Stimulated activated CD8-positive, alpha-beta memory T cell treated with anti-CD3 and anti-CD28 coated beads, Interleukin-15, amount 100 ng/mL, for 24 hours (primary cell): ENCODE results near the gene PIP4K2C.
"Not testable (repeated sequence)": the region's sequence is repeated elsewhere in the genome, so short reads cannot be mapped to it uniquely, and the experiment has no call there.

ENCODE experiments used
- DNase-seq: peaks from one replicate; pipeline ENCODE4 v3.0.0-alpha.2; 2020; ENCODE audit warnings: low read depth

PIP4K2C gene

DNA sequence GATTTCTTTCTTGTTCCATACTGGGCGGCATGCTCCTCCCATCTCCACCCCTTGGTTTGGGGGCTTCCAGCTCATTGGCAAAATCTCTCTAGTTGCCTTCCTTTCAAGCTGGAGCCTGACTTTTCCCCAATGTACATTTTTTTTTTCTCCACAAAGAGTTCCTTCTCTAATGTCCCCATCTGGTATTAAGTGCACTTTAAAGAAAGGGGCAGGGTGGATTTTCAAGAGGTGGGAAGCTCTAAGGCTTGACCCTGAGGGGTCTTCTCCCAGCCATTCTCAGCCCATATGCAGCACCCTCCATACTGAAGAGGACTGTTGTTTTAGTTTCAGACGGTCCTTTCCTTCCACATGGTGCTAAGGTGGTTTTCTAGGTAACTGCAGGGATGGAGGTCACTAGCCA is 5.8 kb upstream of the PIP4K2C start:
- no peak for DNase-seq

DNA sequence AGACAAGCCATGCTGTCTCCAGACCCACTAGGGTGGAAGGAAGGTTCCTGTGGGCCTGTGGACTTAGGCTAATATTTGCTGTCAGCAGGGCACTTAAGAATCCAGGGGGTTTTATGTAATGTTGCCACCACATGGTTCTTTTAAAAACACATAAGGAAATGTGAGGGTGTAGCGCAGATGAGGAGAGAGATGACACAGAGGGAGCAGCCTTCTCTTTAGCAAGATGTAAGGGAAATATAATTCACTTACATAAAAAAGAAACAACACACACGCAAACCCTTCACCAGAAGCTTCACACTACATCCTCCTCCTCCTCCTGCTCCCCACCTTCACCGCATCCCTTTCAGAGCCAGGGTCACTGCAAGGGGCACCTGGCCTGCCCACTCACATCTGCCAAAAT is 4.9 kb upstream of the PIP4K2C start:
- DNase-seq: no peak

DNA sequence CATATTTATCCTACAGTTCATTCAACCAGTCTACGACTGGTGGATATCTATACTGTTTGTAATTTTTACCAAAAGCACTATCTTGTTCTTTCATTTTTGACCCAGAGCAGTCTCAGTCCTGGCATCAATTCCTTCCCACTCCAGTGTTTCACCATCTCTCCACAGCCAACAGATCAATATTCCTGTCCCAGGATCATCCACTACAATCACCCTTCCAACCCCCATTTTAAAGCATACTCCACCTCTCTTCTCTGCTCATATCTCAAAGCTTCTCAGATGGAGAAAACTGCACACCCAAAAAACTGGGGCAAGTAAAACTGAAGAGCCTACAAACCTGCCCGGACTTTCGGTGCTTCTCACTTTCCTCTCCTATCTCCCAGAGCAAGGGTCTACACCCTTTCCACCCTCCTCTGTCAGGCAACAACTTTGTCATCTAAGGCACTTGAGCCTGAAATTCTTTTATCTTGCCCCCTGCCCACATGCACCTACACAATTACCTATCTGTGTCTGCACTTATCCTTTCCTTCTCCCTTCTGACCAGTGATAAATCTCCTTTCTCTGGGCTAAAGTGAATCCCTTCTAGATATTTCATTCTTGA is 4.1 kb upstream of the PIP4K2C start:
- no peak for DNase-seq

DNA sequence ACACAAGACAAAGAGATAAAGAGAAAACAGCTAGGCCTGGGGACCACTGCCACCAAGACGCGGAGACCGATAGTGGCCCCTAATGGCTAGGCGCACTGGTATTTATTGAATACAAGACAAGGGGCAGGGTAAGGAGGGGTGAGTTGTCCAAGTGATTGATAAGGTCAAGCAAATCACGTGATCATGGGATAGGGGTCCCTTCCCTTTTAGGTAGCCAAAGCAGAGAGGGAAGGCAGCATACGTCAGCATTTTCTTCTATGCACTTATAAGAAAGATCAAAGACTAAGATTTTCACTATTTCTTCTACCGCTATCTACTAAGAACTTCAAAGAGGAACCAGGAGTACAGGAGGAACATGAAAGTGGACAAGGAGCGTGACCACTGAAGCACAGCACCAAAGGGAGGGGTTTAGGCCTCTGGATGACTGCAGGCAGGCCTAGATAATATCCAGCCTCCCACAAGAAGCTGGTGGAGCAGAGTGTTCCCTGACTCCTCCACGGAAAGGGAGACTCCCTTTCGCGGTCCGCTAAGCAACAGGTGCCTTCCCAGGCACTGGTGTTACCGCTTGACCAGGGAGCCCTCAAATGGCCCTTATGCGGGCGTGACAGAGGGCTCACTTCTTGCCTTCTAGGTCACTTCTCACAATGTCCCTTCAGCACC is 1.9 kb upstream of the PIP4K2C start:
- not testable (repeated sequence) for DNase-seq

DNA sequence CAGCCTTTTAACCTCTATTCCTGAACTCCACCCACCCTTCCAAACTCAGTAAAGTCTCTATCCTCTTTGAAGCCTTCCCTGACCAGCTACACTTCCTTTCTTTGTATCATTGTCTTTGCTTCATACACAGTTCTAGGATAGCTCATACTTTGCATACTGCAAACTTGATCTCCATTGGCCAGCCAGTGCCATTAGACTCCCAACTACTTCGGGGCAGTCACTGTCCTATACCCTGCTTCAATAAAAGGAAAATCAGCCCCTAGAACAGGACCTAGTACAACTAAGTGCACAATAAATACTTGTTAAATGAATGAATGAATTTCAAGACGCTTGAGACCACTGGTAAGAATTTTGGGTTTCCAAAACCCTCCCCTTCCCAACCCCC is 521 bp upstream of the PIP4K2C start:
- DNase-seq: no peak

DNA sequence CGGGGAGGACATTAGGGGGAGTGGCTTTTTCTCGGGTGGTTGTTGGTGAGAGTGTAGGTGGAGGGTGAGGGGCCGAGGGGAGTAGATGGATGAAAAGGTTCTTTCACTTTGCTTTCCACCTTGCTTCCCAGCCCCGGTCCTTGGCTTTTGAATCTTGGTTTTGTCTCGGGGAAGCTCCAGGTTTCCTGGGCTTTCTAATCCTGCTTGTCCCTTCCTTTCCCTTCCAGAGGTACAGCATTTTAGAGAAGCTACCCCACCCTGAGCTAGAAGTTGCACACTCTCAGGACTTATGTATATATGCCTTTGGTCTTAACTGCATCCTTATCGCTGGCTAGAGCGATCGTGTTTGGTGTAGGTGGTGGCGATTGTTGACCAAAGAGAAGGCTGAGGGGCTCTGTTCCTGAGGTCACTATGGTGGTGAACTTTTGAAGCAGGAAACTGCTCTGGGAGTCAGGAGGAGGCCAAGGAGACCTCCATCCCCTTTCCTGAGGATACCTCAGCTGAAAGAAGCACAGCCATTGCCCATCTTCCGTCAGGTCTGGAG is 862 bp downstream of the PIP4K2C start:
- DNase-seq: no peak

DNA sequence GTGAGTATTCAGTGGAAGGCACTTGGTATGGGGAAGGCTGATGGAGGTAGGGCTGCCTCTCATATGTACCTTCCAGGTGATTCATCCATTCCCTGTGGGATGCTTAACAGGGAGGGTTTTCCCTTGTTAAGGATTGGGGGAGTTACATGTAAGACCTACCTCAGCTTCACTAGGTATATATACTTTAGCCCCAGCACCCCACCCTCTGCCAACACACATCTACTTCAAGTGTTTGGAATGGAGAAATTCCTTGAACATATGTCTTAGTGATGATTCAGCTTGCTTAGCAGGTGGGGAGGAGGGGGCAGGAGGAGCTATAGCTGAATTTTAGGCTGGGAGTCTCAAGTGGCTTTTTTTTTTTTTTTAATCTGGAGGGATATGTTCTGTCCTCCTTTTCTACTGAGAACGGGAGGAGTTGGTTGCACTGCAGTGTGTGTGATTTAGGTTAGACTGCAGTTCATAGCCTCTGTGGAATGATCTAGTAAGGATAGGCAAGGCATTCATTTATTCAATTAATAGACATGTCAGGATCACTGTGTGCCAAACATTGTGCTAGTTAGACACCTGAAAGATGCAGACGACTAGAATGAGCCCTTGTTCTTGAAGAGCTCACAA is 1.7 kb downstream of the PIP4K2C start:
- DNase-seq: no peak

DNA sequence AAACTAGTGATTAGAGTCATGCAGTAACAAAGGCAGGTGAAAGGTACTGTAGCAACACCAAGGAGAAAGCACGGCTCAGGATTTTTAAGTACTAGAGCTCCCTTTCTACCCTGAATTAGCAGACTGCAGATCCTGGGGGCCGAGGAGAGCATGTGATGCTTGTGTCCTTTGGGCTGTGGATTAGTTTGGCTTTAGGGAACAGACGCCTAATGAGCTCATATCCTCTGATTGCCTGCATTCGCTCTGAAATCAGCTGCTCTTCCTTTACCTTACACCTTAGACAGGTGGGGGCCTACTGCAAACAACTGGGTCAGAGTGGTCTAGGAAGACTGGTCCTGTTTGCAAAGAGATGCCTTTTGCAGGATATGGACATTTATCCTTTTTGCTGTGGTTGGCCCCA is 2.2 kb downstream of the PIP4K2C start:
- DNase-seq: no peak

DNA sequence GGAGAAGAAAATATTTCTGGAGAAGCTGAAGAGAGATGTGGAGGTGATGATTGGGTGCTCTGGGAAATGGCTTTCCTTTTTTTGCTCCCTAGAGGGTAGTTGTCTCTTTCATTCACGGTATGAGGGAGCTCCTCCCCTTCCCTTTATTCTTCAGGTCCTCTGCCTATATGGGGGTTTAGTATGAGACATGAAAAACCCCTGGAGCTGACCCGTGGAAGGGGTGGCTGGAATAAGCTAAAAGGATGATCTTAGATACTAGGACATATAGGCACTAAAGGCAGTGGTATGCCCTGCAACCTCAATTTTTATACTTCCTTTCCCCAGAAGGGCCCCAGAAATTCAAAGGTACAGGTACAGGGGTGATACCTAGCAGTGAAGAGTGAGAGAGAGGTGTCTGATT is 9.4 kb downstream of the PIP4K2C start:
- DNase-seq: no peak

DNA sequence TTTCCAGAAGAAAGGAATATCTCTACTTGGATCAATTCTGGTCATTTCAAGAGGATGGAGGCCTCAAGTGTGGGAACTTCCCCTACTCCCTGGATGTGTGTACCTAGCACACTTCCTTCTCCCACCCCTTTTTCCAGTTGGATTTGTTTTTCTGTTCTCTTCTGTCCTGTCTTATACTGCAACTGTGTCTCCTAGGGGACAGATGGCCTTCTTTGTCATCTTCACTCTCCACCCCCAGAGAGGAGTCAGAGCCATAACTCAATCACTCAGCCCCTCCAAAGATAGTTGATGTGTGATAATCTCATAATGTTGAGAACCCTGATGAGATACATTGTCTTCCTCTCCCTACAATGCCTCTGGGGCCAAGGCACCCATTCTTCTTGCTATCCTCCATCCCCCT is 11.6 kb downstream of the PIP4K2C start:
- DNase-seq: no peak

DNA sequence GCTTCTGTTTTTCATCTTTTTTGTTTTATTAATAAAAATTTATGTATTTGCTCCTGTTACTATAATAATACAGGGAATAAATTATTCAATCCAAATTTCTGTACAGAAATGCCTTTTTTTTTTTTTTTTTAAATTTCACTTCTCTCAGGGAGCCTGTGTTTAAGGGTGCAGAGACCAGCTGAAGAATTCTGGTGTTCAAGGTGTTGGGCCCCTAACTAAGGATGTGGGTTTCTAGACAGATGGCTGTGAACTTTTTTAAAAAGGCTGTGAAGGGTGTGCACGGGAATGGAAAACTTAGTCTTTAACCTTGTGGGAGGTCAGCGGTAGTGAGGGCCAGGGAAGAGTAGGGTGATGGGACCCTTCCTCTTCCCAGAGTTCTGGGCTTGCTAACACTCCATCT is 12.3 kb downstream of the PIP4K2C start:
- DNase-seq: no peak

DNA sequence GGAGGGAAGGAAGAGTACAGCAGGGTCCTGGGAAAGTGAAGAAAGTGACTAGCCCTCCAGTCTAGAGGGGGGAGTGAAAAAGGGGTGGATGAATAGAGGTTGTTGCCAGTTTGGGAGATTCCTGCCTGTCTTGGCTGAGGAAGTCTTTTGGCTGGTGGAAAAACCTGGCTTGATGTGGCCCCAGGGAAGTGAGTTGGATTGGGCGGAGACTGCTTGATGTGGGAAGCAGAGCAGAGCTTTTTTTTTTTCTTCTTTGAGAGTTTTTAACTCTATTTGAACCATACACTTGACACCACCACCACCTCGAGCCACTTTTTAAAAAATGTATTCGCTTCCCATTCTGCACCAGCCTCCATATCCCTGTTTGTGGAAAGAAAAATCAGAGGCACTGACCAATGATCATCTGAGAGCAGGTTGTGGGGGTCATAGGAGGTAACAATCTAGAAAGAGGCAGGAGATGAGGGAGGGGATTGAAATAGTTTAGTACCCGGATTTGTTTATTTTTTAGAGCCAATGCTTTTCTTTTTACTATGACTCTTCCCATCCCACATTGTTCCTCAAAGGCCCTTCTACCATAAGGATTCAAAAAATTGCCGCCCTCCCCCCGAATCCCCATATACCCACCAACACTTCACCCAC is 12.9 kb downstream of the PIP4K2C start:
- no peak for DNase-seq

DNA sequence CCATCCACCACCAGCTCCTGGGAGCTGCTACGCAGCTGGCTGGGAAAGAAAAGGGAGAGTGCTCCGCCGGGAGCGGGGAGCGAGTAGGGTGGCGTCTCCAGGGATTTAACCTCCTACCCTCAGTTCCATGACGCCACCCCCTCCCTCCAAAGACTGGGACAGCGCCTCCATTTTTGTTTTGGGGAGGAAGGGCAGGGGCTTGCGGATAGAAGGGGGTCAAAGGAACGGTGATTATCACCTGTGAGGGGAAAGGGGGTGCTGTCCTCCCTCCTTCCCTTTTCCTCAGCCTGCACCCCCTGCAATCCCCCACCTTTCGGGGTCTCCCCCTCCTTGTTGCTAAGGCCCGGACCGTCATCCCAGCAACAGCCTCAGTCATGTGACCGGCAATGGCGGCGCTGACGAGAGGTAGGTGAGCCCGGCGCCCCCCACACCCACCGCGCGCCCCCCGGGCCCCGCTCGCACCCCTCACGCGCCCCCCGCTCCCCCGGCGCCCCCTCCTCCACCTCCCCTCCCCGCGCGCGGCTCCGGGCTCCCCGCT is 13.5 kb downstream of the PIP4K2C start, which contains the start of gene DTX3:
DTX3 (plus strand) TSS at position 371 of the 538 bp plus-strand sequence. CDS start 1,694 bp downstream, outside the sequence.
- no peak for DNase-seq

DNA sequence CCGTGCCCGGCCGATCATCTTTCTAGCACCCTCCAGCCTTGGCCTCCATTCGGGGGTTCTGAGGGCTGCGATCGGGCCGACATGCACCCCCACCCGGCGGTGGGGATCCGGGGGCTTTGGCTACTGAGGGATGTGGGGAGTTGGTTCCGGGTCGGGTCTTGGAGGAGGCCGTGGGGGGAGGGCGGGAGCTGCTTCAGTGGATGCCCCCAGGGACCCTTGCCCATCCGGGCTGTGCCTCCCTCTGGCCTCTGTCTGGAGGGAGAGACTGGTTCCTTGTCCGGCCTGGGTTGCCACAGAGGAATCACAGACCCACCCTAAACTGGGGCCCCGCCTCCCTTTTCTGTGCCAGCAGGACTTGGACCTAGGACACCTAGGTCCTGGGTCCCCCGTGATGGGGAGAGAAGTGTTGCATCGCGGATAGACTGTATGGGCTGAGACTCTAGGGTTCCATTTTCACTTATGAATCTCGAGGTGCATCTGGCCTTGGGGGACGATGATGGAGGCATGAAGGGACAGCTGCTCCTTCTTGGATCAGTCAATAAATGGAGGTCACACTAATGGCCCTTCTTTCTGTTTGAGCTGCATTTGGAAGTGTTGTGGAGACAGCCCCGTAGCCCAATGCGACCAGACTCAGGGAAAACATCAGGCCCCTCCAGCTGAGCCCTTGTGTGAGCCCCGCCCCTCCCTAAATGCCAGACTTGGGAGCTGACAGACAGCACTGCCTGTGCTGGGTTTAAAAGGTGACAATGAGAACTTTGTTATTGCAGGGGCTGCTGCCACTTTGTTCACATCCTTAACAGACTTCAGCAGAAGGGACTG is 14.2 kb downstream of the PIP4K2C start:
- no peak for DNase-seq

DNA sequence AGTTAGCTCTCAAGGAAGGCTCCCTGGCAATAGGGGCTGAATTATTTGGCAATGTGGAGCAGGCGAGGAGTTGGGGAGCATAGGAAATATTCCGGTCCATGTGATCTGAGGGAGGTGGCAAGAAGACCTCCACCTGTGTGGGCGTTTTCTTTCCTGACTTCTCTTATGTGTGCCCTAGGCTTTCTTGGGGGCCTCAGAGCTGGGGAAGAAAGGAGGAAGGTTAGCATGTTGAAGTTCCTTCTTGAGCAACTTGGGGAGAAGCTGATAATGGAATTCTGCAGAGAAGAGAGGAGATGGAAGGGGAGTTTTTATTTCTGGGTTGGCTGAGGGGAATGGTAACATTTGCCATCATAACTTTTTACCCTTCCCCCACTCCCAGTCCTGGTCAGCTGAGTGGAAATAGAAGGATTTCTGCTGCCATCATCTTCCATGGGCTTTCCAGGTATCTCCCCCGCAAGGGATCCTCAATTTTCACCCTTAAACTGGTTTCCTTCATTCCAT is 14.9 kb downstream of the PIP4K2C start:
- DNase-seq: no peak

DNA sequence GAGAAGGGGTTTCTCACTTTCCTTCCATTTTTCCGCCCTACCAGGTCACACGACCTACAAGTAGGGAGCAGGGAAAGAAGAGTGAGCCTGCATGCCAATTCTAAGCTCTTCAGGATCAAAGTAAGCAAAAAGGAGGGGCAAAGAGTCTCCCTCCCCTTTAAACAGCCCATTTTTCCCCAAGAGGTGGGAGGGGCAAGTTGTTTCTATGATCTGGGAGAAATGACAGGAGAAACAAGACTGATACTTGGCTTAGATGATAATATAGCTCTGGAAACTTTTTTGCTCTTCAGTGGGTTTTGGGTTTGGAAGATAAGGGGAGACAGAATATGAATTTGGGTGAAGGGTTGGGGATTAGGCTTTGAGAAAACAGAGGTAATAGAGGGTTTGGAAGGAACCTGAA is 15.4 kb downstream of the PIP4K2C start:
- no peak for DNase-seq

DNA sequence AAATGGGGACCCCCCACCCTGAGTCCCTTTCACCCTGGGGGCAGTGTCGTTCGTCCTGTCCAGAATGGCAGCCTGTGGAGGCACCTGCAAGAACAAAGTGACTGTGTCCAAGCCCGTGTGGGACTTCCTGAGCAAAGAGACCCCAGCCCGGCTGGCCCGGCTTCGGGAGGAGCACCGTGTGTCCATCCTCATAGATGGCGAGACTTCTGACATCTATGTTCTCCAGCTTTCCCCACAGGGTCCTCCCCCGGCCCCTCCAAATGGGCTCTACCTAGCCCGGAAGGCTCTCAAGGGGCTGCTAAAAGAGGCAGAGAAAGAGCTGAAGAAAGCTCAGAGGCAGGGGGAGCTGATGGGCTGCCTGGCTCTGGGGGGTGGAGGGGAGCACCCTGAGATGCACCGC is 15.8 kb downstream of the PIP4K2C start:
- no peak for DNase-seq

DNA sequence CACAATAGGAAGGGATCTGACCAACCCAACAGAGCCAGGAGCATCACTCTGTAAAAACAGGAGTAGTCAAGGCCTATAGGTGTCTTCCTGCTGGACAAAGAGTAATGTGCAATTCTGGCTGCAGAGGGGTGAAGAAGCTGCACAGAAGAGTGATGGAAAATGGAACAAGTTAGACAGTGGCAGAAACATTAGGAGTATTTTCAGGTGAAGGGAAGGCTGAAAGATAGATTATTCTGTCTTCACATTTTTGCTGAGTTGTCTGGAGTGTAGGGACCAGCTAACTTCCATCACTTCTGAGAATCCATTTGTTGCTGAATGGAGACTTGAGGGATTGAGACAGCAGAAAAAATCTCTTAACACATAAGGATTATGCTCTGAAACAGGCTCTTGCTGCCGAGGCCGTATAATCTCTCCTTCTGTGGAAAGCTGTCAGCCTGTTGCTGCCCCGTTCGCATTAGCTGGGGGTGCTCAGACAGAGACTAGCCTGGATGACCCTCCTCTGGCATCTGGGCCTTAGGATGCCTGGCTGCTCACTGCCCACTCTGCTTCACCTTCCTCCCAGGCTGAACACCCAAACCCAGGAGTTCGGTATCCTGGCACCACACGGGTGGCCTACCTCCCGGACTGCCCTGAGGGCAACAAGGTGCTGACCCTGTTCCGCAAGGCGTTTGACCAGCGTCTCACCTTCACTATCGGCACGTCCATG is 17.1 kb downstream of the PIP4K2C start:
- DNase-seq: no peak

DNA sequence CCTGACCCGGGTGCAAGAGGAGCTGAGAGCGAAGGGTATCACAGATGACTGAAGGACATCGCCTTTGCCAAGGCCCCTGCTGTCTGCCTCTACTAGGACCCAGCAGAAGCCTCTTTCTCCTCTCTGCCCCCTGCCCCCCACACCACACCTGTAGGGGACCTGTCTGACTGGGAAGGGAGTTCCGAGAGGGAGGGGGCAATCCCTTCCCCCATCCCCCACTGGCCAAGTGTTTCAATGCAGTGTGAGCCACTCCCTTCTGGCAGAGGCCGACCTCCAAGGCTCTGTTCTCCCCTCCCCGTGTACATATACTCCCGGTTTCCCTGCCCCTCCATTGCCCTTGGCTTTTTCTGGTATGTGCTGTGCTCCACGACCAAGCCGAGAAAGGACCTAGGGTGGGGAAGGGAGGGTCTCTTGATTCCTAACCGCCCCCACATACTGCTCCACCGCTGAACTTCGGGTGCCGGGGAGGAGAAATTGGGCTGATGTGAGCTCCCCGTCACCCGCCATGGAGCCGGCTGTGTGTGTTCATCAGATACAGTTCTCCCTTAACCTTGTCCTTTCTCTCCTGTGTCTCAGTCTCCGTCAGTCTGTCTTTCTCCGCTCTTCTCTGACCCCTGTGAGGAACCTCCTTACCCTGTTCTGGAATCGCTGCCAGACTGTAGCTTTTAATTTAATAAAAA is 18.2 kb downstream of the PIP4K2C start:
- DNase-seq: no peak
